Upper lobe of left lung (tissue), 4 donors: Measurements from ENCODE around the gene PTPRQ.

Source experiments
- CTCF ChIP-seq, 6 experiments: fragments of 450-650 bp in 4 of 6; fragments of 200-600 bp in 2 of 6; sonication (generic) in 2 of 6; IDR thresholded peaks; one replicate each; pipeline ENCODE4 v1.5.1; 2016 to 2019; ENCODE audit warnings: antibody characterized with exemption in 6 of 6
- EP300 ChIP-seq, 4 donors: sonication (generic); formaldehyde crosslinking; IDR thresholded peaks; one replicate each; pipeline ENCODE4 v1.5.1; 2017; ENCODE audit warnings: antibody characterized with exemption in 4 of 4, control low read depth in 2 of 4
- POLR2A ChIP-seq, 4 donors: fragments of 450-650 bp; IDR thresholded peaks; one replicate each; pipeline ENCODE4 v1.5.1; 2016 to 2017; ENCODE audit warnings: antibody characterized with exemption in 4 of 4, mild to moderate bottlenecking in 2 of 4
- POLR2AphosphoS5 ChIP-seq, 2 donors: sonication (generic); formaldehyde crosslinking; IDR thresholded peaks; one replicate each; pipeline ENCODE4 v1.5.1; 2017; ENCODE audit warnings: antibody characterized with exemption in 2 of 2

GRCh38 chr12:80681786-80682185, 237.8 kb downstream of the PTPRQ start:
- TF ChIP-seq CTCF (IDR thresholded peaks at IDR 0.05): no peak
- no peak for TF ChIP-seq EP300 (IDR thresholded peaks at IDR 0.05)
- no peak for TF ChIP-seq POLR2AphosphoS5 (IDR thresholded peaks at IDR 0.05)
- TF ChIP-seq POLR2A (IDR thresholded peaks at IDR 0.05): no peak
